NCI-H2171 (cell line): ENCODE measurements around the gene KDM2A.
A peak's percentile ranks its signal among the peaks of the same experiment; 100 is the strongest.

Source experiments
- DNase-seq: peaks from one replicate; lab custom pipeline; 2025; lab: John Stamatoyannopoulos, UW

The KDM2A gene

GRCh38 chr11:67285541-67286498 lies 166.8 kb downstream of the KDM2A start:
- DNase-seq = no peak

- no peak for DNase-seq
These were observed 167.7 kb downstream of the KDM2A start for GRCh38 chr11:67286621-67287333.

- no peak for DNase-seq
These were observed 168.5 kb downstream of the KDM2A start for GRCh38 chr11:67287355-67288197.

GRCh38 chr11:67288198-67288451 lies 169.1 kb downstream of the KDM2A start:
- DNase-seq = no peak

GRCh38 chr11:67288452-67289225 lies 169.6 kb downstream of the KDM2A start:
- DNase-seq = peak; percentile 88

GRCh38 chr11:67289226-67289650 lies 170.2 kb downstream of the KDM2A start, which contains the start of gene ANKRD13D:
Gene ANKRD13D, plus strand, starts transcription at chr11:67289303. Its CDS starts 158 bp downstream, at chr11:67289461.
- DNase-seq = no peak

GRCh38 chr11:67289651-67290479 lies 170.8 kb downstream of the KDM2A start:
- DNase-seq = no peak

- no peak for DNase-seq
These were observed 171.7 kb downstream of the KDM2A start for GRCh38 chr11:67290801-67291200.

- no peak for DNase-seq
These were observed 172.7 kb downstream of the KDM2A start for GRCh38 chr11:67291481-67292381.

GRCh38 chr11:67292671-67293070 lies 173.6 kb downstream of the KDM2A start:
- no peak for DNase-seq

GRCh38 chr11:67293090-67293489 lies 174.0 kb downstream of the KDM2A start:
- no peak for DNase-seq

- DNase-seq = no peak
These were observed 176.8 kb downstream of the KDM2A start for GRCh38 chr11:67295846-67296245.

GRCh38 chr11:67298786-67299185 lies 179.7 kb downstream of the KDM2A start:
- no peak for DNase-seq

GRCh38 chr11:67299471-67300191 lies 180.6 kb downstream of the KDM2A start:
- DNase-seq = no peak

- no peak for DNase-seq
These were observed 181.2 kb downstream of the KDM2A start for GRCh38 chr11:67300256-67300755.

- no peak for DNase-seq
These were observed 181.8 kb downstream of the KDM2A start for GRCh38 chr11:67300756-67301312.

GRCh38 chr11:67301313-67301921 lies 182.4 kb downstream of the KDM2A start:
- no peak for DNase-seq
